DMS 273 treated with DMSO at 0.1 percent for 48 hours (cell line): ENCODE data around the gene CHST1.

Source experiments
- DNase-seq: peaks from one replicate; lab custom pipeline; 2025; lab: John Stamatoyannopoulos, UW

CHST1 gene

DNA sequence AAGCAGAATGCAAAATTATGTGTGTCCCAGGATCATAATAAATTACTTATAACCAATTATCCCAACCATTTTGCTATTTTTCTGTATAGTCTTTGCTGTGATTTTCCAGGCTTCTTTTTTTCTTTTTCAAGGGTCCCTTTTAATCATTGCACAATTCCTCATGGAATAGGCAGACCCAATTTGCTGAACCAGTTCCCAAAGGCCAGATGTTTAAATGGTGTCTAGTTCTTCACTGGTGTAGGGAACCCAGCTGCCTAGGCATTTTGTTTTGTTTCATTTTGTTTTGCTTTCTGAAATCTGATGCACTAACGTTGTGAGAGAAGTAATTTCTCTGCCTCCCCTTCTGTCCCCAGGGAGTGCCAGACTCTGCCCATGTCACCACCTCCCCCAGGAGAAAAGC is 60.4 kb downstream of the CHST1 start:
- DNase-seq, result peak; percentile 44

GRCh38 chr11:45603946-45604682 is 61.3 kb downstream of the CHST1 start:
- DNase-seq, result no peak

- DNase-seq, result no peak
Observed at GRCh38 chr11:45599161-45599943, 66.1 kb downstream of the CHST1 start.
